HCT116 (cell line): ENCODE measurements around the gene PKD2L2.

Source experiments
- CTCF ChIP-seq, 3 experiments: fragments of 200-600 bp in 1 of 3; sonication (generic) in 1 of 3; IDR thresholded peaks in 2 of 3; conservative IDR thresholded peaks in 1 of 3; 2 replicates each; pipeline ENCODE4 v1.5.1; 2012 to 2017; ENCODE audit warnings: low read depth in 2 of 3, low read length in 2 of 3, antibody characterized with exemption in 1 of 3, borderline replicate concordance in 1 of 3, control low read depth in 1 of 3, mild to moderate bottlenecking in 1 of 3, mixed read lengths in 1 of 3, mixed run types in 1 of 3, moderate library complexity in 1 of 3; ENCODE audit not compliant: insufficient read depth in 1 of 3
- ELF1 ChIP-seq: IDR thresholded peaks from 2 replicates; pipeline ENCODE4 v1.6.1; 2012; ENCODE audit warnings: low read depth, borderline replicate concordance
- EZH2 ChIP-seq: fragments of 200-600 bp; sonication (generic); IDR thresholded peaks from 2 replicates; pipeline ENCODE4 v1.6.1; 2017; ENCODE audit warnings: antibody characterized with exemption, mixed run types
- POLR2A ChIP-seq: IDR thresholded peaks from 2 replicates; pipeline ENCODE4 v1.7.0; 2011; ENCODE audit warnings: borderline replicate concordance; ENCODE audit not compliant: insufficient read depth, insufficient read length; ENCODE audit errors: extremely low read depth
- POLR2AphosphoS5 ChIP-seq: IDR thresholded peaks from 2 replicates; pipeline ENCODE4 v1.6.1; 2011; ENCODE audit warnings: mild to moderate bottlenecking, low read depth, low read length, moderate library complexity
- REST ChIP-seq: IDR thresholded peaks from 2 replicates; pipeline ENCODE4 v1.6.1; 2012; ENCODE audit warnings: low read depth
- SIN3A ChIP-seq: IDR thresholded peaks from 2 replicates; pipeline ENCODE4 v1.6.1; 2012; ENCODE audit warnings: low read depth
- TF ChIP-seq, protein P1 (sequence below): IDR thresholded peaks from 2 replicates; pipeline ENCODE4 v1.6.1; 2012

DNA sequence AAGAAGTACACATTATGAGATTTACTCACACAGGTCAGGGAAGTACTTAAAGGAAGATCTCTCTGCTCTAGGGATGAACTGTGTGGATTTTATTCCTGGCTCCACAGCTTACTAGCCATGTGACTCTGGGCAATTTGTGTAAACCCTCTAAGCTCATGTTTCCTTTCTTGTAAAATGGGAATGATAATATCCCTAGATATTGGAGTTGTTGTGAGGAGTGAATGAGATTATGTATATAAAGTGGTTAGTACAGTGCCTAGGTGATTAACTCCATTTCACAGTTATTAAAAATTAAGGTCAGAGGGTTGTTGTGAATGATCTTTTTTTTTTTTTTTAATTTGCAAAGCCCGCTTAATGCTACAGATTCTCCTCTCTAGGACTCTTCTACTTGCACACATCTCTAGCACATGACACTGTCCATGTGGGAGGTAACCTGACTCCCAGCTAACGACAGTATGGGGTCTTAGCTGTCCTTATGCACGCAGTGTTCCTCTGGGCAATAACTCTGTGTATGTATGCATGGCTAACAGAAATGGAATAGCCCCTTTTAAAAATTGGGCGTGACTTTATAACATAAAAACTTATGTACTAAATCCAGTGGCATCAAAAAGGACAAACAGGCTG, 45.5 kb upstream of the PKD2L2 start:
- TF ChIP-seq POLR2A (no peak), POLR2AphosphoS5 (no peak), CTCF (IDR thresholded peaks at IDR 0.05 in 2 of 3, conservative IDR thresholded peaks at IDR 0.05 in 1 of 3; ENCODE audit: borderline replicate concordance in 1 of 3, insufficient read depth in 1 of 3, low read depth in 2 of 3, low read length in 2 of 3) (no peak), SIN3A (no peak), REST (no peak), EZH2 (no peak), ELF1 (no peak)
- TF ChIP-seq, protein P1, sequence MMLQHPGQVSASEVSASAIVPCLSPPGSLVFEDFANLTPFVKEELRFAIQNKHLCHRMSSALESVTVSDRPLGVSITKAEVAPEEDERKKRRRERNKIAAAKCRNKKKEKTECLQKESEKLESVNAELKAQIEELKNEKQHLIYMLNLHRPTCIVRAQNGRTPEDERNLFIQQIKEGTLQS = no peak
